ENCODE results near the gene ZNHIT1.

- TF ChIP-seq POLR2AphosphoS5 (IDR thresholded peaks at IDR 0.05): no peak
- TF ChIP-seq, protein P1, sequence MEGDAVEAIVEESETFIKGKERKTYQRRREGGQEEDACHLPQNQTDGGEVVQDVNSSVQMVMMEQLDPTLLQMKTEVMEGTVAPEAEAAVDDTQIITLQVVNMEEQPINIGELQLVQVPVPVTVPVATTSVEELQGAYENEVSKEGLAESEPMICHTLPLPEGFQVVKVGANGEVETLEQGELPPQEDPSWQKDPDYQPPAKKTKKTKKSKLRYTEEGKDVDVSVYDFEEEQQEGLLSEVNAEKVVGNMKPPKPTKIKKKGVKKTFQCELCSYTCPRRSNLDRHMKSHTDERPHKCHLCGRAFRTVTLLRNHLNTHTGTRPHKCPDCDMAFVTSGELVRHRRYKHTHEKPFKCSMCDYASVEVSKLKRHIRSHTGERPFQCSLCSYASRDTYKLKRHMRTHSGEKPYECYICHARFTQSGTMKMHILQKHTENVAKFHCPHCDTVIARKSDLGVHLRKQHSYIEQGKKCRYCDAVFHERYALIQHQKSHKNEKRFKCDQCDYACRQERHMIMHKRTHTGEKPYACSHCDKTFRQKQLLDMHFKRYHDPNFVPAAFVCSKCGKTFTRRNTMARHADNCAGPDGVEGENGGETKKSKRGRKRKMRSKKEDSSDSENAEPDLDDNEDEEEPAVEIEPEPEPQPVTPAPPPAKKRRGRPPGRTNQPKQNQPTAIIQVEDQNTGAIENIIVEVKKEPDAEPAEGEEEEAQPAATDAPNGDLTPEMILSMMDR (IDR thresholded peaks at IDR 0.05 in 8 of 11, conservative IDR thresholded peaks at IDR 0.05 in 3 of 11): no peak
- TF ChIP-seq POLR2A (IDR thresholded peaks at IDR 0.05): no peak
Measured at GRCh38 chr7:101265622-101266516, 47.9 kb downstream of the ZNHIT1 start.

Data from spleen (tissue), 7 donors.